Measurements from ENCODE around the gene BSN. TPM values are rescaled to one million over a fixed set of nuclear protein-coding genes. Genes with fewer than 3 reads are reported as not detected.

The BSN gene
- total RNA-seq, 3 donors from 2014 or later = 0.17 to 1.2 (median 0.36) TPM

GRCh38 chr3:49641292-49641691 is 87.0 kb downstream of the BSN start:
- no peak overlapping the region for H3K4me3 ChIP-seq
- ATAC-seq = no peak
- intact Hi-C loops (cut with DNase I, micrococcal nuclease) = no loop called here

GRCh38 chr3:49641921-49642707 is 87.8 kb downstream of the BSN start:
- no peaks in the 10 kb centered on the region for H3K36me3 ChIP-seq (ENCODE audit: low read depth)
- no peaks in the 10 kb centered on the region for H3K9me3 ChIP-seq
- ATAC-seq = no peak
- H3K4me1 ChIP-seq (ENCODE audit: low read depth) = no peaks in the 10 kb centered on the region
- no peak overlapping the region for H3K4me3 ChIP-seq
- intact Hi-C loops (cut with DNase I, micrococcal nuclease) = no loop called here
- TF ChIP-seq CTCF (IDR thresholded peaks at IDR 0.05) = no peak
- DNase-seq = peak in 1 of 3 donors; percentile 9

More at GRCh38 chr3:49641292-49641691, 87.0 kb downstream of the BSN start:
- no peak for TF ChIP-seq CTCF (IDR thresholded peaks at IDR 0.05)
- Histone ChIP-seq H3K36me3 (ENCODE audit: low read depth) (no peaks in the 10 kb centered on the region), H3K9me3 (no peaks in the 10 kb centered on the region), H3K4me1 (ENCODE audit: low read depth) (no peaks in the 10 kb centered on the region)
- DNase-seq = no peak

- ATAC-seq (no peak), DNase-seq (no peak)
- intact Hi-C loops (cut with DNase I, micrococcal nuclease) = no loop called here
- TF ChIP-seq CTCF (IDR thresholded peaks at IDR 0.05) = no peak
- no peaks in the 10 kb centered on the region for H3K4me1 ChIP-seq (ENCODE audit: low read depth)
- H3K4me3 ChIP-seq = no peak overlapping the region
- H3K36me3 ChIP-seq (ENCODE audit: low read depth) = no peaks in the 10 kb centered on the region
- no peaks in the 10 kb centered on the region for H3K9me3 ChIP-seq
These were observed 88.5 kb downstream of the BSN start for GRCh38 chr3:49642708-49643145.

GRCh38 chr3:49644684-49645083 is 90.4 kb downstream of the BSN start:
- Histone ChIP-seq H3K9me3 (no peaks in the 10 kb centered on the region), H3K4me3 (no peak overlapping the region), H3K4me1 (ENCODE audit: low read depth) (no peaks in the 10 kb centered on the region), H3K36me3 (ENCODE audit: low read depth) (no peaks in the 10 kb centered on the region)
- DNase-seq (no peak), ATAC-seq (no peak)
- intact Hi-C loops (cut with DNase I, micrococcal nuclease) = no loop called here
- TF ChIP-seq CTCF (IDR thresholded peaks at IDR 0.05) = no peak

GRCh38 chr3:49646236-49646635 is 92.0 kb downstream of the BSN start:
- Histone ChIP-seq H3K36me3 (ENCODE audit: low read depth) (no peaks in the 10 kb centered on the region), H3K4me3 (no peak overlapping the region), H3K4me1 (ENCODE audit: low read depth) (no peaks in the 10 kb centered on the region), H3K9me3 (no peaks in the 10 kb centered on the region)
- DNase-seq = no peak
- no peak for TF ChIP-seq CTCF (IDR thresholded peaks at IDR 0.05)
- intact Hi-C loops (cut with DNase I, micrococcal nuclease) = no loop called here
- ATAC-seq = no peak
